ENCODE data around the gene EEF2KMT. TPM values are rescaled to one million over a fixed set of nuclear protein-coding genes. Genes with fewer than 3 reads are reported as not detected.

EEF2KMT gene
- total and polyA plus RNA-seq, 2 of the 13 experiments (the other 11 are each of a cell fraction or from before 2014, with no cell fraction given) = 10.7 to 26.9 TPM

DNA sequence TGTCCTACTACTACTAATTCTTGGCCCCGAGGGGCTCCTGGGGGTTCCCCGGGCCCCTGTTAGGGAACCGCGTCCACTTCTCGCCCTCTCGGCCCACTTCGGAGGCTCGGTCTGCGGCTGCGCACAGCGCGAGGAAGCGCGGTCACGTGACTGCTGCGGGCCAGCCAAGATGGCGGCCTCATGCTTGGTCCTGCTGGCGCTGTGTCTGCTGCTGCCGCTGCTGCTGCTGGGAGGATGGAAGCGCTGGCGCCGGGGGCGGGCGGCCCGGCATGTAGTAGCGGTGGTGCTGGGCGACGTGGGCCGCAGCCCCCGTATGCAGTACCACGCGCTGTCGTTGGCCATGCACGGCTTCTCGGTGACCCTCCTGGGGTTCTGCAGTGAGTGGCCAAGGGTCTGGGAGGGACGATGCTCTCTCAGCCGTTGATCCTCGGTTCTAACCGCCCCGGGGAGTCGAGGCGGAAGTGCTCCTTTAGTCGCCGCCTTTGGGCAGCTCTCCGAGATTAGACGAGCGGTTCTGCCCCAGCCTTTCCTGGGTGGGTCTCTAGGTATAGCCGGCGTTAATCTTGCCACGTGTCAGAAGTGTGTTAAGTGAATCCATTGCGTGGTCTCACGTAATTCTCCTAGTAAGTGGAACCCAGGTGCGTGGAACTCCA is 25.8 kb downstream of the EEF2KMT start, which contains the start of gene ALG1 (continued):
- TF ChIP-seq, protein P1, sequence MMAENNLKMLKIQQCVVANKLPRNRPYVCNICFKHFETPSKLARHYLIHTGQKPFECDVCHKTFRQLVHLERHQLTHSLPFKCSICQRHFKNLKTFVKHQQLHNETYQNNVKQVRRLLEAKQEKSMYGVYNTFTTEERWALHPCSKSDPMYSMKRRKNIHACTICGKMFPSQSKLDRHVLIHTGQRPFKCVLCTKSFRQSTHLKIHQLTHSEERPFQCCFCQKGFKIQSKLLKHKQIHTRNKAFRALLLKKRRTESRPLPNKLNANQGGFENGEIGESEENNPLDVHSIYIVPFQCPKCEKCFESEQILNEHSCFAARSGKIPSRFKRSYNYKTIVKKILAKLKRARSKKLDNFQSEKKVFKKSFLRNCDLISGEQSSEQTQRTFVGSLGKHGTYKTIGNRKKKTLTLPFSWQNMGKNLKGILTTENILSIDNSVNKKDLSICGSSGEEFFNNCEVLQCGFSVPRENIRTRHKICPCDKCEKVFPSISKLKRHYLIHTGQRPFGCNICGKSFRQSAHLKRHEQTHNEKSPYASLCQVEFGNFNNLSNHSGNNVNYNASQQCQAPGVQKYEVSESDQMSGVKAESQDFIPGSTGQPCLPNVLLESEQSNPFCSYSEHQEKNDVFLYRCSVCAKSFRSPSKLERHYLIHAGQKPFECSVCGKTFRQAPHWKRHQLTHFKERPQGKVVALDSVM (CRISPR knock-in tag; IDR thresholded peaks at IDR 0.05) = peak; percentile 79
- TF ChIP-seq THAP11 (CRISPR knock-in tag; IDR thresholded peaks at IDR 0.05) (peak; percentile 87), FOXM1 (CRISPR knock-in tag; IDR thresholded peaks at IDR 0.05) (no peak), CAMTA2 (CRISPR knock-in tag; IDR thresholded peaks at IDR 0.05; ENCODE audit: borderline replicate concordance) (peak; percentile 94), ZNF816 (CRISPR knock-in tag; IDR thresholded peaks at IDR 0.05; ENCODE audit: borderline replicate concordance) (no peak), ZNF768 (CRISPR knock-in tag; IDR thresholded peaks at IDR 0.05) (peak; percentile 90), MBNL3 (CRISPR knock-in tag; conservative IDR thresholded peaks at IDR 0.05) (no peak), ZFP36L2 (CRISPR knock-in tag; IDR thresholded peaks at IDR 0.05) (0 out of 2 replicates have a peak, but pooled peaks have one; percentile 51), CENPT (CRISPR knock-in tag; IDR thresholded peaks at IDR 0.05; ENCODE audit: low read depth) (peak; percentile 93; the same call in 1 of the 2 replicates), PAWR (CRISPR knock-in tag; IDR thresholded peaks at IDR 0.05; ENCODE audit: borderline replicate concordance) (no peak)
- TF ChIP-seq, protein P2, sequence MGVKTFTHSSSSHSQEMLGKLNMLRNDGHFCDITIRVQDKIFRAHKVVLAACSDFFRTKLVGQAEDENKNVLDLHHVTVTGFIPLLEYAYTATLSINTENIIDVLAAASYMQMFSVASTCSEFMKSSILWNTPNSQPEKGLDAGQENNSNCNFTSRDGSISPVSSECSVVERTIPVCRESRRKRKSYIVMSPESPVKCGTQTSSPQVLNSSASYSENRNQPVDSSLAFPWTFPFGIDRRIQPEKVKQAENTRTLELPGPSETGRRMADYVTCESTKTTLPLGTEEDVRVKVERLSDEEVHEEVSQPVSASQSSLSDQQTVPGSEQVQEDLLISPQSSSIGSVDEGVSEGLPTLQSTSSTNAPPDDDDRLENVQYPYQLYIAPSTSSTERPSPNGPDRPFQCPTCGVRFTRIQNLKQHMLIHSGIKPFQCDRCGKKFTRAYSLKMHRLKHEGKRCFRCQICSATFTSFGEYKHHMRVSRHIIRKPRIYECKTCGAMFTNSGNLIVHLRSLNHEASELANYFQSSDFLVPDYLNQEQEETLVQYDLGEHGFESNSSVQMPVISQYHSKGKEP (CRISPR knock-in tag; IDR thresholded peaks at IDR 0.05) = peak; percentile 95
- TF ChIP-seq, protein P3, sequence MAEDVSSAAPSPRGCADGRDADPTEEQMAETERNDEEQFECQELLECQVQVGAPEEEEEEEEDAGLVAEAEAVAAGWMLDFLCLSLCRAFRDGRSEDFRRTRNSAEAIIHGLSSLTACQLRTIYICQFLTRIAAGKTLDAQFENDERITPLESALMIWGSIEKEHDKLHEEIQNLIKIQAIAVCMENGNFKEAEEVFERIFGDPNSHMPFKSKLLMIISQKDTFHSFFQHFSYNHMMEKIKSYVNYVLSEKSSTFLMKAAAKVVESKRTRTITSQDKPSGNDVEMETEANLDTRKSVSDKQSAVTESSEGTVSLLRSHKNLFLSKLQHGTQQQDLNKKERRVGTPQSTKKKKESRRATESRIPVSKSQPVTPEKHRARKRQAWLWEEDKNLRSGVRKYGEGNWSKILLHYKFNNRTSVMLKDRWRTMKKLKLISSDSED (CRISPR knock-in tag; IDR thresholded peaks at IDR 0.05) = no peak
- TF ChIP-seq, protein P4, sequence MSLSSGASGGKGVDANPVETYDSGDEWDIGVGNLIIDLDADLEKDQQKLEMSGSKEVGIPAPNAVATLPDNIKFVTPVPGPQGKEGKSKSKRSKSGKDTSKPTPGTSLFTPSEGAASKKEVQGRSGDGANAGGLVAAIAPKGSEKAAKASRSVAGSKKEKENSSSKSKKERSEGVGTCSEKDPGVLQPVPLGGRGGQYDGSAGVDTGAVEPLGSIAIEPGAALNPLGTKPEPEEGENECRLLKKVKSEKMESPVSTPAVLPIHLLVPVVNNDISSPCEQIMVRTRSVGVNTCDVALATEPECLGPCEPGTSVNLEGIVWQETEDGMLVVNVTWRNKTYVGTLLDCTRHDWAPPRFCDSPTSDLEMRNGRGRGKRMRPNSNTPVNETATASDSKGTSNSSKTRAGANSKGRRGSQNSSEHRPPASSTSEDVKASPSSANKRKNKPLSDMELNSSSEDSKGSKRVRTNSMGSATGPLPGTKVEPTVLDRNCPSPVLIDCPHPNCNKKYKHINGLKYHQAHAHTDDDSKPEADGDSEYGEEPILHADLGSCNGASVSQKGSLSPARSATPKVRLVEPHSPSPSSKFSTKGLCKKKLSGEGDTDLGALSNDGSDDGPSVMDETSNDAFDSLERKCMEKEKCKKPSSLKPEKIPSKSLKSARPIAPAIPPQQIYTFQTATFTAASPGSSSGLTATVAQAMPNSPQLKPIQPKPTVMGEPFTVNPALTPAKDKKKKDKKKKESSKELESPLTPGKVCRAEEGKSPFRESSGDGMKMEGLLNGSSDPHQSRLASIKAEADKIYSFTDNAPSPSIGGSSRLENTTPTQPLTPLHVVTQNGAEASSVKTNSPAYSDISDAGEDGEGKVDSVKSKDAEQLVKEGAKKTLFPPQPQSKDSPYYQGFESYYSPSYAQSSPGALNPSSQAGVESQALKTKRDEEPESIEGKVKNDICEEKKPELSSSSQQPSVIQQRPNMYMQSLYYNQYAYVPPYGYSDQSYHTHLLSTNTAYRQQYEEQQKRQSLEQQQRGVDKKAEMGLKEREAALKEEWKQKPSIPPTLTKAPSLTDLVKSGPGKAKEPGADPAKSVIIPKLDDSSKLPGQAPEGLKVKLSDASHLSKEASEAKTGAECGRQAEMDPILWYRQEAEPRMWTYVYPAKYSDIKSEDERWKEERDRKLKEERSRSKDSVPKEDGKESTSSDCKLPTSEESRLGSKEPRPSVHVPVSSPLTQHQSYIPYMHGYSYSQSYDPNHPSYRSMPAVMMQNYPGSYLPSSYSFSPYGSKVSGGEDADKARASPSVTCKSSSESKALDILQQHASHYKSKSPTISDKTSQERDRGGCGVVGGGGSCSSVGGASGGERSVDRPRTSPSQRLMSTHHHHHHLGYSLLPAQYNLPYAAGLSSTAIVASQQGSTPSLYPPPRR (CRISPR knock-in tag; IDR thresholded peaks at IDR 0.05; ENCODE audit: borderline replicate concordance) = no peak
